ENCODE results near the gene SERTAD3. TPM values are rescaled to one million over a fixed set of nuclear protein-coding genes. Genes with fewer than 3 reads are reported as not detected.
A peak's percentile ranks its signal among the peaks of the same experiment; 100 is the strongest.
"Not testable (repeated sequence)": the region's sequence is repeated elsewhere in the genome, so short reads cannot be mapped to it uniquely, and the experiment has no call there.

The SERTAD3 gene
- total RNA-seq, 4 donors from 2014 or later, result 16.4 to 29.8 (median 19.1) TPM

GRCh38 chr19:40438284-40438683 is 5.9 kb downstream of the SERTAD3 start:
- H3K27ac ChIP-seq, result no peak overlapping the region
- no peaks in the 10 kb centered on the region for H3K9me3 ChIP-seq
- no peak for DNase-seq (ENCODE audit: low spot score in 2 of 2)
- H3K36me3 ChIP-seq, result peaks cover 21% of the 10 kb centered on the region
- H3K4me1 ChIP-seq, result peaks cover 27% of the 10 kb centered on the region
- TF ChIP-seq EP300 (IDR thresholded peaks at IDR 0.05), result no peak
- no peak for TF ChIP-seq CTCF (IDR thresholded peaks at IDR 0.05)
- TF ChIP-seq POLR2A (IDR thresholded peaks at IDR 0.05), result no peak
- TF ChIP-seq POLR2AphosphoS5 (IDR thresholded peaks at IDR 0.05), result no peak
- 90% methylated on average over 3 of the region's 3 CpGs for WGBS
- H3K4me3 ChIP-seq, result no peak overlapping the region
- H3K27me3 ChIP-seq, result no peaks in the 10 kb centered on the region

- no peak for TF ChIP-seq EP300 (IDR thresholded peaks at IDR 0.05)
- TF ChIP-seq POLR2AphosphoS5 (IDR thresholded peaks at IDR 0.05), result peak in 1 of 3 donors; percentile 30
- TF ChIP-seq POLR2A (IDR thresholded peaks at IDR 0.05), result peak in 1 of 2 donors; percentile 15
- no peaks in the 10 kb centered on the region for H3K27me3 ChIP-seq
- H3K27ac ChIP-seq, result peak overlapping the region; percentile 95
- H3K9me3 ChIP-seq, result no peaks in the 10 kb centered on the region
- no peaks in the 10 kb centered on the region for H3K36me3 ChIP-seq
- peaks cover 25% of the 10 kb centered on the region for H3K4me1 ChIP-seq
- peak overlapping the region; percentile 53 for H3K4me3 ChIP-seq
- 3% methylated on average over 28 of the region's 50 CpGs for WGBS
- peak; percentile 92 to 95 for DNase-seq (ENCODE audit: low spot score in 2 of 2)
Observed at GRCh38 chr19:40433391-40434216, 10.5 kb downstream of the SERTAD3 start.

DNA sequence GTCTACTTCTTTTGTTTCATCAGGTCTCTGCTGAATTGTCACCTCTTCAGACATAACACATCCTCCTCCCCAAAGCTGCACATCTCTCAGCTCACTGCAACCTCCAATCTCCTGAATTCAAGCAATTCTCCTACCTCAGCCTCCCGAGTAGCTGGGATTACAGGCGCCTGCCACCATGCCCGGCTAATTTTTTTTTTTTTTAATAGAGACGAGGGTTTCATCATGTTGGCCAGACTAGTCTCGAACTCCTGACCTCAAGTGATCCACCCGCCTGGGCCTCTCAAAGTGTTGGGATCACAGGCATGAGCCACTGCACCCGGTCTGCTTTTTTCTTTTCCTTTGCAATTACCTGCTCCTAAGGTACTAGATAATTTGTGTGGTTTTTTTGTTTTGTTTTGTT is 11.4 kb downstream of the SERTAD3 start:
- H3K4me1 ChIP-seq, result peaks cover 25% of the 10 kb centered on the region
- DNase-seq (ENCODE audit: low spot score in 2 of 2); H3K36me3 ChIP-seq; H3K27me3 ChIP-seq; H3K9me3 ChIP-seq: not testable (repeated sequence)
- peak overlapping the region; percentile 95 for H3K27ac ChIP-seq
- H3K4me3 ChIP-seq, result peak overlapping the region; percentile 53
- 25% methylated on average over 7 of the region's 7 CpGs for WGBS

DNA sequence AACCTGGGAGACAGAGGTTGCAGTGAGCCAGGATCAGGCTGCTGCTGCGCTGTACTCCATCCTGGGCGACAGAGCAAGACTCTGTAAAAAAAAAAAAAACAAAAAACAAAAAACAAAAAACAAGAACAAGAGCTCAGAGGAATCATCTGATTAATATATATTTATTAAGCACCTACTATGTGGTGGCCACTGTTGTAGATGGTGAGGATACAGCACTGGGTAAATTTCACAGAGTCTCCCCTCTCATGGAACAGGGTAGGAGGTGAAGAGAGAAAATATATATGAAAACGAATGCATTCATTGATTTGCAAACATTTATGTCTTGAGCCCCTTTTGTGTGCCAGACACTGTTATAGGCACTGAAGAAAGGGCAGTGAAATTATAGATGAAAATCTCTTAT is 12.4 kb downstream of the SERTAD3 start:
- peaks cover 26% of the 10 kb centered on the region for H3K4me1 ChIP-seq
- no peak for DNase-seq (ENCODE audit: low spot score in 2 of 2)
- no peak overlapping the region for H3K27ac ChIP-seq
- no peaks in the 10 kb centered on the region for H3K27me3 ChIP-seq
- TF ChIP-seq POLR2A (IDR thresholded peaks at IDR 0.05), result no peak
- TF ChIP-seq EP300 (IDR thresholded peaks at IDR 0.05), result no peak
- no peak for TF ChIP-seq POLR2AphosphoS5 (IDR thresholded peaks at IDR 0.05)
- no peak for TF ChIP-seq CTCF (IDR thresholded peaks at IDR 0.05)
- no peak overlapping the region for H3K4me3 ChIP-seq
- no peaks in the 10 kb centered on the region for H3K9me3 ChIP-seq
- 87% methylated on average over 3 of the region's 3 CpGs for WGBS
- H3K36me3 ChIP-seq, result no peaks in the 10 kb centered on the region

- H3K27me3 ChIP-seq; H3K36me3 ChIP-seq; H3K4me3 ChIP-seq; H3K27ac ChIP-seq; H3K9me3 ChIP-seq; DNase-seq (ENCODE audit: low spot score in 2 of 2): not testable (repeated sequence)
- WGBS, result 85% methylated on average over 8 of the region's 10 CpGs
- H3K4me1 ChIP-seq, result peaks cover 33% of the 10 kb centered on the region
Observed at GRCh38 chr19:40430242-40430641, 13.9 kb downstream of the SERTAD3 start.

DNA sequence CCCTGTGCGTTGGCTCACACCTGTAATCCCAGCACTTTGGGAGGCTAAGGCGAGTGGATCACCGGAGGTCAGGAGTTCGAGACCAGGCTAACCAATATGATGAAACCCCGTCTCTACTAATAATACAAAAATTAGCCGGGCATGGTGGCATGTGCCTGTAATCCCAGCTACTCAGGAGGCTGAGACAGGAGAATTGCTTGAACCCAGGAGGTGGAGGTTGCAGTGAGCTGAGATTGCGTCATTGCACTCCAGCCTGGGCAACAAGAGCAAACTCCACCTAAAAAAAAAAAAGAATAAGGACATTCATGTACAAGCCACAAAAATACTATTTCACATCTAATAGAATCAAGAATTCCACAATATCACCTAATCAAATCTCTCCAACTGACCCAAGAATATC is 15.9 kb downstream of the SERTAD3 start:
- not testable (repeated sequence) for H3K9me3 ChIP-seq; H3K27me3 ChIP-seq; H3K27ac ChIP-seq; H3K4me3 ChIP-seq; H3K36me3 ChIP-seq; DNase-seq (ENCODE audit: low spot score in 2 of 2)
- peaks cover 35% of the 10 kb centered on the region for H3K4me1 ChIP-seq
- WGBS, result 86% methylated on average over 7 of the region's 7 CpGs

DNA sequence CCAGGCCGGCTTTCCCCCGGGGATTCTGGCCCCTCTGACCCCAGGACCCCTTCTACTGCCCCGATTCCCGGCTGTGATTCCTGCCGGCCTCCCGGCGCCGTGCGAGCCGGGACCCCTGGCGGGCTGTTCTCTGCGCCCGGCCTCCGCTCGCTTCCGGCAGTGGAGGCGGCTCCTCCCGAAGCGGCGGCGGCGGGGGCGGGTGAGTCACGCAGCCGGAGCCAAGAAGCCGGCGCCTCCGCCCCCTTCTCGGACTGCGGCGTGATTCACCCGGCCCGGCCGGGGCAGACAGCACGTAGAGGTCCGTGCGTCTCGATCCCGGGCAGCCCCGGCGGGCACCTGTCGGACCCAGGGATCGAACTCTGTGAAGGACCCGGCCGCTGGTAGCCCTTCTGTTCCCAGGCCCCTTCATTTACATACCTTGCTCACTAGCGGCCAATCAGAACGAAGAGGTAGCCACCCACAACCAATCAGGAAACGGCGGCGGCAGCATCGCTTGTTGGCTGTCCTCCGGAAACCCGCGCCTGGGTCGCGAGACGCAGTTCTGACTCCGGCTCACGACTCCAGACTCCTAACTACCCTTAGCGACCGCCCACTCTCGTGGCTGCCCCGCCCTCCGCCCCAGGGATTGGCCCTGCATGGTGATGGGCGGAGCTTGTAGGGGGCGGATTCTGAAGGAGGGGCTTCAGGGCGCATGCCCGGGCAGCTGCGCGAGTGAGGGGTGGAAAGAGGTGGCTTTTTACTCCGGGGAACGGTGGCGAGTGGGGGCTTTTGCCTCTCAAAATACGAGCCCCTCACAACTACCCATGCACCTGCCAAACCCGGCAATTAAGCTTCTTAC is 18.5 kb downstream of the SERTAD3 start, which contains the start of gene SERTAD1:
SERTAD1 (minus strand) TSS at position 543 of the 838 bp plus-strand sequence. CDS start 2,446 bp downstream, outside the sequence.
- H3K27me3 ChIP-seq, result no peaks in the 10 kb centered on the region
- H3K4me3 ChIP-seq, result peak within 1 kb of the TSS; percentile 73
- H3K9me3 ChIP-seq, result no peaks in the 10 kb centered on the region
- H3K4me1 ChIP-seq, result peaks cover 44% of the 10 kb centered on the region
- peaks cover 10% of the 10 kb centered on the region for H3K36me3 ChIP-seq
- WGBS, result under 1% methylated on average over 35 of the region's 75 CpGs
- TF ChIP-seq POLR2AphosphoS5 (IDR thresholded peaks at IDR 0.05) (peak; percentile 14 to 90 (median 31)), POLR2A (IDR thresholded peaks at IDR 0.05) (peak; percentile 77 to 99), CTCF (IDR thresholded peaks at IDR 0.05) (peak; percentile 60 to 76), EP300 (IDR thresholded peaks at IDR 0.05) (no peak)
- peak; percentile 100 for DNase-seq (ENCODE audit: low spot score in 2 of 2)
- H3K27ac ChIP-seq, result peak within 1 kb of the TSS; percentile 97
